Activated CD4-positive, alpha-beta T cell treated with anti-CD3 and anti-CD28 coated beads, Interleukin-2, amount 50 U/mL, for 1 hour (primary cell): Measurements from ENCODE around the gene KRTAP2-2.

ENCODE experiments used
- DNase-seq: peaks from one replicate; pipeline ENCODE4 v3.0.0-alpha.2; 2020

Gene KRTAP2-2

GRCh38 chr17:41019415-41019814 lies 35.6 kb downstream of the KRTAP2-2 start:
- no peak for DNase-seq

GRCh38 chr17:41018541-41018940 lies 36.5 kb downstream of the KRTAP2-2 start:
- no peak for DNase-seq

- no peak for DNase-seq
Observed at GRCh38 chr17:41016578-41017215, 38.3 kb downstream of the KRTAP2-2 start.

DNA sequence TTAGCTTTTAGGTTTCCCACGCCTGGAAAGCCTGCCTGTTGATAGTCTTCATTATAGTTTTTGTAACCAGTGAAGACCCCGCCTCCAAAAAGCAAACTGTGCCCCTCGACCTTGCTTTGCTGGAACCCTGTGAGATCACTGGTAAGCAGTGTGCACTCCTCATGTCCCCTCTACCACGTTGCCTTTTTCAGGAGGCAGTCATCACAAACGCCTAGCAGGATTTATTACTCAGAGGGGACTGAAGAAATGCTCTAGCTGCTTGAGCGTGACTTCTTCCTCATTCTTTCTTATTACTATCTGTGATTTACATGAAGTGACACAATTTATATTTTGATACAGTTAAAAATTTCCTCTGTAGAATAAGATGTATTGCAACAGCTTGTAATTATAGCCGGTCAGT lies 39.6 kb downstream of the KRTAP2-2 start:
- no peak for DNase-seq

- DNase-seq: no peak
Observed at GRCh38 chr17:41013606-41014005, 41.4 kb downstream of the KRTAP2-2 start.

- no peak for DNase-seq
Observed at GRCh38 chr17:41013181-41013580, 41.8 kb downstream of the KRTAP2-2 start.

- DNase-seq: no peak
Observed at GRCh38 chr17:41012326-41013120, 42.5 kb downstream of the KRTAP2-2 start.

DNA sequence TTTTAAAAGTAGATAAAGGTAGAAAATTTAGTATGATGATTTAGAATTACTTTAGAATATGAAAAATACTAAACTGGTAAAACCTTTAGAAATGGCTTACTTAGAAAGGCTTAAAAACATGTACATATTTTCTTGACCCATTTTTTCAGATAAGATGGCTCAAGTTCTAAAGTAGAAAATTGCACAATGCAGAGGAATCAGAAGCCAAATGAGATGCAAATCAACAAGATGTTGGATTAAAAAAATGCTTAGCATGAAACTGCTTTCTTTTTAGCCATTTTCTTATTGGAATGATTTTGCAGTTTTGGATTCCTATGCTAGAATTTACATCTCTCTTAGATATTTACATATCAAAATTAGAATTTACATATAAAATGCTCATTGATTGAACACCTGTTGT lies 44.6 kb downstream of the KRTAP2-2 start:
- DNase-seq: no peak

DNA sequence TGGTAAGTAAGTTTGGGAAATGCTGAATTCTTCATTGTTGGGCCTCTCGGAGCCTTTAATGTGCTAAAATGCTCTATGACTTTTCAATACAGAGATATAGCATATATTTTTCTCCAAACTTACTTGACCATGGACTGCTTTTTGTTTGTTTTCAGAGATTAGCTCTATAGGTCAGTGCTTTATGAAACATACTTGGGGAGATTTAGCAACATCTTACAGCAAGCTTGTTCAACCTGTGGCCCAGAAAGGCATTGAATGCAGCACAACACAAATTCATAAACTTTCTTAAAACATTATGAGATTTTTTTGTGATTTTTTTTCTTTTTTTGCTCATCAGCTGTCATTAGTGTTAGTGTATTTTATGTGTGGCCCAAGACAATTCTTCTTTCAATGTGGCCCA lies 45.1 kb downstream of the KRTAP2-2 start:
- DNase-seq: no peak

DNA sequence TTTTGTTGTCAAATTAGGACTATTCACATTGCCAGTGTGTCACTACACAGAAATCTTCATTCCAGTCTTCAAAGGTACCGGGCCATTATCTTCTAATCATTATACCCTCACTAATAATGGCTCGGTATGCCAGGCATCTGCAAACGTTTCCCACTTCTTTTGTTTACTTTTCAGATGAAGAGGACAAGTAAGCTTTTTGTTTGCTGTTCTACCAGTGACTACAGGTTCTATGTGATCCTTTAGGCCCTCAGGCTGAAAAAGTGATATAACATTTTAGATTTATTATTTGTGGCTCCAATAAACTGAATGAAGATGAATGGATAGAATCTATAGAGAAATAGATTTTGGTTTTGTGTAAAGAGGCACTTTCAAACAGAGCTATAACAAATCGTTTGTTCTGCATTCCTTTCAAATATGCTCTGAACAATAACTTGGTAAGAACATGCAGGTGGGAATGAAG lies 45.7 kb downstream of the KRTAP2-2 start:
- DNase-seq: no peak

GRCh38 chr17:41008811-41009210 lies 46.2 kb downstream of the KRTAP2-2 start, which contains the start of gene KRTAP3-1:
Gene KRTAP3-1, minus strand, starts transcription at chr17:41009128. Its CDS starts 54 bp downstream, at chr17:41009074.
- no peak for DNase-seq
